Fibroblast of lung (primary cell): ENCODE results near the gene PTPRO. TPM values are rescaled to one million over a fixed set of nuclear protein-coding genes. Genes with fewer than 3 reads are reported as not detected.

ENCODE experiments used
- DNase-seq, 2 donors: peaks; one replicate each; pipeline versions ENCODE4 v3.0.0 to v3.0.0-alpha.2; 2010; ENCODE audit warnings: low read depth in 2 of 2
- H2AFZ ChIP-seq: 2 replicates; pipeline ENCODE4 v1.5.1; 2012; ENCODE audit warnings: low read length, control low read depth, inconsistent platforms
- H3K27ac ChIP-seq: 2 replicates; pipeline ENCODE4 v1.5.1; 2011; ENCODE audit warnings: low read length, control low read depth; ENCODE audit not compliant: insufficient read depth
- H3K27me3 ChIP-seq: 2 replicates; pipeline ENCODE4 v1.5.1; 2011; ENCODE audit warnings: mild to moderate bottlenecking, low read length; ENCODE audit not compliant: control insufficient read depth, insufficient read depth
- H3K36me3 ChIP-seq: 2 replicates; pipeline ENCODE4 v1.5.1; 2011; ENCODE audit warnings: low read length; ENCODE audit not compliant: control insufficient read depth, insufficient read depth
- H3K4me1 ChIP-seq: 2 replicates; pipeline ENCODE4 v1.5.1; 2011; ENCODE audit warnings: low read length; ENCODE audit not compliant: control insufficient read depth, insufficient read depth; ENCODE audit errors: extremely low read depth
- H3K4me2 ChIP-seq: 2 replicates; pipeline ENCODE4 v1.5.1; 2011; ENCODE audit warnings: low read length, control low read depth; ENCODE audit not compliant: insufficient read depth; ENCODE audit errors: extremely low read depth
- H3K4me3 ChIP-seq, 4 experiments: fragments of 200-600 bp in 1 of 4; sonication (generic) in 1 of 4; replicated peaks in 1 of 4; 2 replicates each; pipeline ENCODE4 v1.5.1; 2011 to 2016; ENCODE audit warnings: low read length in 4 of 4, low read depth in 3 of 4, mild to moderate bottlenecking in 3 of 4, control low read depth in 2 of 4, inconsistent platforms in 1 of 4, mixed read lengths in 1 of 4; ENCODE audit not compliant: insufficient read depth in 1 of 4; ENCODE audit errors: control extremely low read depth in 1 of 4
- H3K79me2 ChIP-seq: 2 replicates; pipeline ENCODE4 v1.5.1; 2012; ENCODE audit warnings: mild to moderate bottlenecking, low read length, inconsistent platforms; ENCODE audit not compliant: control insufficient read depth, insufficient read depth
- H3K9ac ChIP-seq: 2 replicates; pipeline ENCODE4 v1.5.1; 2011; ENCODE audit warnings: mild to moderate bottlenecking, low read length, control low read depth; ENCODE audit not compliant: insufficient read depth
- H3K9me3 ChIP-seq: 2 replicates; pipeline ENCODE4 v1.5.1; 2012; ENCODE audit warnings: low read depth, low read length; ENCODE audit not compliant: control insufficient read depth, insufficient read depth
- H4K20me1 ChIP-seq: 2 replicates; pipeline ENCODE4 v1.5.1; 2011; ENCODE audit warnings: low read length; ENCODE audit not compliant: control insufficient read depth, insufficient read depth; ENCODE audit errors: extremely low read depth
- CTCF ChIP-seq, 2 donors: IDR thresholded peaks in 1 of 2; conservative IDR thresholded peaks in 1 of 2; 1 replicate in 1 of 2; 2 replicates in 1 of 2; pipeline ENCODE4 v1.5.1; 2011 to 2012; ENCODE audit warnings: low read length in 2 of 2, control low read depth in 1 of 2, inconsistent platforms in 1 of 2, low read depth in 1 of 2, mild to moderate bottlenecking in 1 of 2
- EZH2 ChIP-seq: IDR thresholded peaks from 2 replicates; pipeline ENCODE4 v1.5.1; 2012; ENCODE audit warnings: low read length, control low read depth, mild to moderate bottlenecking; ENCODE audit errors: missing control alignments
- polyA plus RNA-seq, 2 donors: library from polyadenylated mRNA; depleted of rRNA in 1 of 2; stranded (reverse) in 1 of 2; unstranded in 1 of 2; fragments of >200 nt; gene quantifications; 2 replicates each; pipeline ENCODE4 v1.2.1, GENCODE V29; 2011 to 2012; ENCODE audit warnings: missing spikeins in 1 of 2
- total RNA-seq: library from RNA; depleted of rRNA; stranded (reverse); fragments of >200 nt; gene quantifications from 2 replicates; pipeline ENCODE4 v1.2.1, GENCODE V29; 2014

The PTPRO gene
- total and polyA plus RNA-seq, 2 donors (not counting 1 experiment from before 2014, with no cell fraction given) = 0.33 to 0.35 TPM

DNA sequence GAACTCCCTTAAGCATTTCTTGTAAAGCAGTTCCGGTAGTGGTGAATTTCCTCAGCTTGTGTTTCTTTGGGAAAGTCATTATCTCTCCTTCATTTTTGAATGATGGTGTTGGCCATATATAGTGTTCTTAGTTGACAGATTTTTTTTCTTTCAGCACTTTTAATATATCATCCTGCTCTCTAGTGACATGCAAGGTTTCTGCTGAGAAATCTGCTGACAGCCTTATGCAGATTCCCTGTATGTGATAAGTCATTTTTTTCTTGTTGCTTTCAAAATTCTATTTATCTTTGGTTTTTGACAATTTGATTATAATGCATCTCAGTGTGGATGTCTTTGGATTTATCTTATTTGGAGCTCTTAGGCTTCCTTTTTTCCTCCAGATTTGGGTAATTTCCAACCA is 135.7 kb downstream of the PTPRO start:
- no peak for DNase-seq
- no peaks in the 10 kb centered on the region for H3K27me3 ChIP-seq
- H3K4me2 ChIP-seq = no peak overlapping the region
- no peak for TF ChIP-seq EZH2
- no peak for TF ChIP-seq CTCF (conservative IDR thresholded peaks at IDR 0.05 in 1 of 2, IDR thresholded peaks at IDR 0.05 in 1 of 2; ENCODE audit: low read depth in 1 of 2, low read length in 2 of 2)
- H3K27ac ChIP-seq = no peak overlapping the region
- no peaks in the 10 kb centered on the region for H3K79me2 ChIP-seq
- H3K9ac ChIP-seq = no peak overlapping the region
- H2AFZ ChIP-seq = no peak overlapping the region
- no peaks in the 10 kb centered on the region for H3K4me1 ChIP-seq
- no peaks in the 10 kb centered on the region for H4K20me1 ChIP-seq
- no peak overlapping the region for H3K4me3 ChIP-seq
- H3K36me3 ChIP-seq = no peaks in the 10 kb centered on the region
- no peaks in the 10 kb centered on the region for H3K9me3 ChIP-seq

DNA sequence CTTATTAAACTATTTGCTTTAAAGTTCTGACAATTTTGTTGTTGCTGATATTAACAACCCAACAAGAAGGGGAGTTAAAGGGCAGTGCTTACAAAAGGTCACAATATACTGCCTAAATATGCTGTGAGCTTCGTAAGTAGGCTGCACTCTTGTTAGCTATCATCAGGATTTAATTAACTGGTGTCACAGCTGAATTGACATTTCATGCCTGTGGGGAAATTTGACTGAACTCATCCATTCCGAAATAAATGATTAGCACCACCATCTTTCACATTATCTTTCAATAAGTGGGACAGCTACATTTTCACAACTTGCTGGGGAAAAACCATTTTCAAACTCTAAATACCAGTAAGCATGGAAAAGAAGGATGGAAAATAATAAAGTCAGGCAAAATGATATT is 146.6 kb downstream of the PTPRO start:
- Histone ChIP-seq H3K36me3 (no peaks in the 10 kb centered on the region), H3K9me3 (no peaks in the 10 kb centered on the region), H3K4me2 (no peak overlapping the region), H3K9ac (no peak overlapping the region), H2AFZ (no peak overlapping the region), H3K27me3 (peaks cover 2% of the 10 kb centered on the region), H3K79me2 (no peaks in the 10 kb centered on the region), H3K4me3 (no peak overlapping the region), H4K20me1 (no peaks in the 10 kb centered on the region), H3K27ac (no peak overlapping the region), H3K4me1 (no peaks in the 10 kb centered on the region)
- no peak for DNase-seq
- TF ChIP-seq EZH2 = no peak
- no peak for TF ChIP-seq CTCF (conservative IDR thresholded peaks at IDR 0.05 in 1 of 2, IDR thresholded peaks at IDR 0.05 in 1 of 2; ENCODE audit: low read depth in 1 of 2, low read length in 2 of 2)

DNA sequence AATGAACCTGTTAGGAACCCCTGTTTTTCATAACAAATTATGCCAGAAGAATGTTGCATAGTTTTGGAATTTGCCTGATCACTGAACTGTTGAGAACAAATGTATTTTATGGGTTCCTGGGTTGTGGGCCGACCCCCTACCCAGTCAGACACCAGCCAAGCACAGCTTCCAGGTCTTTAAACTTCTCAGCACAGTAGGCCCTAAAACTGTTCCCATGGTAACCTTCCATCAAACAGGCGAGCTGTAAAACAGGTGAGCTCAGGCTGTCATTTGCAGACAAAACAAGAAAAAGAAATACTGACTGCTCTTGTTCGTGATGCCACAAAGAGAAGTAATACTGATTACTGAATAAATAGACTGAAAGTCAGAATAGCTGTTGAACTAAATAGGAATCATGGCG is 147.0 kb downstream of the PTPRO start:
- H3K79me2 ChIP-seq = no peaks in the 10 kb centered on the region
- H3K27ac ChIP-seq = no peak overlapping the region
- H3K4me1 ChIP-seq = no peaks in the 10 kb centered on the region
- H3K4me3 ChIP-seq = no peak overlapping the region
- H3K9ac ChIP-seq = no peak overlapping the region
- H3K9me3 ChIP-seq = no peaks in the 10 kb centered on the region
- H3K36me3 ChIP-seq = no peaks in the 10 kb centered on the region
- H3K27me3 ChIP-seq = peaks cover 2% of the 10 kb centered on the region
- no peak for DNase-seq
- H4K20me1 ChIP-seq = no peaks in the 10 kb centered on the region
- no peak overlapping the region for H2AFZ ChIP-seq
- no peak for TF ChIP-seq CTCF (conservative IDR thresholded peaks at IDR 0.05 in 1 of 2, IDR thresholded peaks at IDR 0.05 in 1 of 2; ENCODE audit: low read depth in 1 of 2, low read length in 2 of 2)
- TF ChIP-seq EZH2 = no peak
- no peak overlapping the region for H3K4me2 ChIP-seq
